T-helper 1 cell treated with Interleukin-12 subunit alpha and Interleukin-12 subunit beta and Interleukin-4 antibody, amounts not matched to agents 30 ng/mL and 1 ng/mL, for 36 hours (primary cell): ENCODE data around the gene DHX58. TPM values are rescaled to one million over a fixed set of nuclear protein-coding genes. Genes with fewer than 3 reads are reported as not detected.

Experiments
- intact Hi-C: fragments of 100-400 bp; cut with micrococcal nuclease; formaldehyde crosslinking; loops from one replicate; pipeline ENCODE4 v1.15.1; 2024
- total RNA-seq: library from RNA; stranded (reverse); gene quantifications from 2 replicates; pipeline ENCODE4 v1.2.3, GENCODE V29; 2022

DHX58 gene
- total RNA-seq, 1 donor from 2014 or later = 76.9 TPM

DNA sequence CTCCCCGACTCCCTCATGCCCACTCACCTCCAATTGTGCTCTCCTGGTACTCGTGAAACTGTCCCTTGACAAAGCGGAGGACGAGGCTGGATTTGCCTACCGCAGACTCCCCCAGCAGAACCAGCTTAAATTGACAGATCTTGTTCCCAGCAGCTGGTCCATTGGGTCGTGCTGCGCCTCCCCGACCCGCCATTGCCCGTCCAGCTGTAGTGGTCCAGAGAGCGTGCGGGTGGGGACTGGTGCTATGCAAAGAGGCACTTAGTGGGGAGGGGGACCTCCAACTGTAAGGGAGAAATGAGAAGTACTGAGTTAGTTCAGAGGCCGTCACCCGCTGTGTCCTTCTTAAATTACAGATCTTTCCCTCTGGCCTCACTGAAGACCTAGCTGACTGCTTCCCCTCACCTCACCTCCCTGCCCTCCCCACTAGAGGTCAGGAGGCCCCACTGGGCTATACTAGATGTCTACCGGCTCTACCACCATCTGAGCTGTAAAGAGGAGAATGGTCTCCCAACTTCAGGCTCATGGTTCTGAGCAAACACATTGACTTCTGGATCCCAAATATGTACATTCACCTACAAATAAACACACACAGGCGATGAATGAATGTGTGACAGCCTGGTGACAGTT is 17.9 kb upstream of the DHX58 start:
- intact Hi-C loops = no loop called here

DNA sequence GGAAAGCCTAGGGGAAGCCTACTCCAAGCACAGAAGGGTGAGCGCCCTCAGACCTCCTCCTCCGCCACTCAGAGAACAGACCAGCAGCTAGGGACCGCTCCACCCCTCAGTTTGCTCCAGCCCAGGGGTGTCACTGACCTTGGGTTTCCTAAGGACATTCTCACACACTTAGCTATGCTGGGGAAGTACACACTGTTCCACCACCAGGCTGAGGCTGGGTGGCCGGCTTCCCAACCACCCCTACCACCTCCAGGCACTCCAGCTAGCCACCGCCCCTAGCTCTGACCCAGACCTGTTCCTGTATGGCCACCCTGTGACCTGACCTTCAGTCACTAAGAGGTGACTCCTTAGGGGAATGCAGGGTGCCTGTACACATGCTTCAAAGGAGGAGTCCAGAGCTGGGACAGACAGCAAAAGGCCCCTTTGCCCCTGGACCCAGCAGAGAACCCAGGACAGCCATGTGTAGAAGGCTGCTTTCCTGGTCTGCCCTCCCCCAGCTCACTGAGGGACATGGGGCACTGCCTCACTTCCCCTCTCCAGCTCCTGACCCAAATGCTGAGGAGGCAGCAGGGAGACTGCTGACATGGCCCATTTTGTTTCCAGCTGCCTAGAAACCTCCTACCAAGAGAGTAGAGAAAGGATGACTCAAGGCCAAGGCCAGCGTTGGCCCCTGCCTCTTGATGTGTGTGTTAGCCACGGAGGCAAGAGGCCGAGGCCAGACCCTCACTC is 16.8 kb upstream of the DHX58 start:
- intact Hi-C loops = no loop called here

DNA sequence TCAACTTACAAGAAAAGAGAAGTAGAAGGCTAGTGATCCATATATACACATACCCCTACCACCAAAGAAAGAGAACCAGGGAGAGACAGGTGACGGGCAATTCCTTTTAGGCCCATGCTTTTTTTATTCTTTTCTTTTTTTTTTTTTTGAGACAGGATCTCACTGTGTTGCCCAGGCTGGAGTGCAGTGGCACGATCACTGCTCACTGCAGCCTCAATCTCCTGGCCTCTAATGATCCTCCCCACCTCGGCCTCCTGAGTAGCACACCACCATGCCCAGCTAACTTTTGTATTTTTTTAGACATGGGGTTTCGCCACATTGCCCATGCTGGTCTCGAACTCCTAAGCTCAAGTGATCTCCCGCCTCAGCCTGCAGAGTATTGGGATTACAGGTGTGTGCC is 14.9 kb upstream of the DHX58 start:
- intact Hi-C loops = no loop called here

DNA sequence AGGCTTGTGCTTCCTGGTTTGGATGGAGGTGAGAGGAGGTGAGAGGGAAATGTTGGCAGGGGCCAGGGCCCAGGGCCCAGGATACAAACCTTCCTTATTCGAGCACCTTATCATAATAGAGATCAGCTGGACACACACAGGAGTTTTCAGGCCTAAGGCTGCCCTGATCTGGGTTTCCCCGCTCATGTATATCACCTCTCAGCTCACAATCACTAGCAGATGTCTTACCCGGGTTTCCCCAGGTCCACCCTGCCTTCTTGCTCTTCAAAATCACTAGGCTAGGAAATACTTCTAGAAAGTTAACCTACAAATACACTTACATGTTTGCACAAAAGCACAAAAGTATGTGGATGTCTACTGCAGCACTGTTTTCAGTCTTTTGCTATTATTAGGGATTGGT is 14.3 kb upstream of the DHX58 start:
- intact Hi-C loops = no loop called here

DNA sequence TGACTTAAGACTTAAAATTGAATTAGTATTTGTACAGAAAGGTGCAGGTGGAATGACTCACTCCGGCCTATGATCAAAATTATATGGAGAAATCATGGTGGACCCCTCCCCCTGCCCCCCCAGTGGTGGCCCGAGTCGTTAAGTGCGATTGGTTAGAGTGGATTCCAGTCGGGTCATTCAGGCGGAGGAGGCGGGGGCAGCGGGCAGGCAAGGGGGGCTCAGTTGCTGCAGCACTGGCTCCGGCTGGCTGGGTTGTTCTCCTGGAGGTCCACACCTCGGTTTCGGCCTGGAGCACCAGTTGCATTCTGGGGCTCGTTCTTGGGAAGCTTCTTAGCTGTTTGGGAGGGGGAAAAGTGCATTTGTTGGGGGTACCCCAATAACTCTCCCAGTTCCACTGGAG is 13.1 kb upstream of the DHX58 start:
- intact Hi-C loops = no loop called here

DNA sequence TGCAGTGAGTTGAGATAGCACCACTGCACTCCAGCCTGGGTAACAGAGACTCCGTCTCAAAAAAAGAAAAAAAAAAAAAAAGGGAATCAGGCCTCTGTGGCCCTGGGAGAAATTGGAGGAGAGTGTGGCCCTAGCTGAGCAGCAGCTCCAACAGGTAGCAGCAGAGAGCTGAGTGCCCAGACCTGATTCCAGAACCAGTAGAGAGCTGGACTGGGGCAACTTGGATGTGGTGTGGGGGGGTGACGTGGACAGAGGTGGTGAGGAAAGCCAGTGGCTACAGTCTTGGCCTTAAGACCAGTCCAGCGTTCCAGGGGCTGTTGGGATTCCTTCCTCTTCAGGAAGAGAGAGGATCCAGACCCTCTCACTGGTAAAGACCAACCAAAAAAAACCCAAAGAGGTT is 11.7 kb upstream of the DHX58 start:
- intact Hi-C loops = no loop called here

DNA sequence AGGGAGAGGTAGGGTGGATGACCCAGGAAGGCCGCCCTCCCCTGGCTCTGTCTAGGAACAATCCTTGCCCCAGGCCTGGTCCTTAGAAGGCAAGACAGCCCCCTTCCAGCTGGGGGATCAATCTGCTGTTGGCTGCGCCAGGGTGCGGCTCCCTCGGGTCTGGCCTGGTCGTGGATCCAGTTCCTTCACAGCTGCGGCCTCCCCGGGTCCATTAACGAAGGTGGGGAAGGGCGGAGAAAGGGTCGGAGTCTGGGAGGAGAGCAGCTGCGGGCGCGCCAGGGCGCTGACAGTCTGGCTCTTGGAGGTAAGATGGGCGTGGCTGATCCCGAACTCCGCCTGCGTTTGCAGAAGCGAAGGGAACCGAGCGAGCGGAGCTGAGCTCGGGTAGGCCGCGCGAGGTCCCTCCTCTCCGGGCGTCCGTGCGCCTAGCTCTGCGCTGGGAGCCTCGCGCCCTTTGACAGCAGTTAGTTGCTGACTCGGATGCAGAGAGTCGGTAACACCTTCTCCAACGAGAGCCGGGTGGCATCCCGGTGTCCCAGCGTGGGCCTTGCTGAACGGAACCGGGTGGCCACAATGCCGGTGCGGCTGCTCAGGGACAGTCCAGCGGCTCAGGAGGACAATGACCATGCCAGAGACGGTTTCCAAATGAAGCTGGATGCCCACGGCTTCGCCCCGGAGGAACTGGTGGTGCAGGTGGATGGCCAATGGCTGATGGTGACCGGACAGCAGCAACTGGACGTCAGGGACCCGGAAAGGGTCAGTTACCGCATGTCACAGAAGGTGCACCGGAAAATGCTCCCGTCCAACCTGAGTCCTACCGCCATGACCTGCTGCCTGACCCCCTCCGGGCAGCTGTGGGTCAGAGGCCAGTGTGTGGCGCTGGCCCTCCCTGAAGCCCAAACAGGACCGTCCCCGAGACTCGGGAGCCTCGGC is 10.1 kb upstream of the DHX58 start, which contains the start of gene HSPB9:
HSPB9 (plus strand) TSS at position 434 of the 933 bp plus-strand sequence; CDS start at position 481, 47 bp downstream.
- intact Hi-C loops = no loop called here

DNA sequence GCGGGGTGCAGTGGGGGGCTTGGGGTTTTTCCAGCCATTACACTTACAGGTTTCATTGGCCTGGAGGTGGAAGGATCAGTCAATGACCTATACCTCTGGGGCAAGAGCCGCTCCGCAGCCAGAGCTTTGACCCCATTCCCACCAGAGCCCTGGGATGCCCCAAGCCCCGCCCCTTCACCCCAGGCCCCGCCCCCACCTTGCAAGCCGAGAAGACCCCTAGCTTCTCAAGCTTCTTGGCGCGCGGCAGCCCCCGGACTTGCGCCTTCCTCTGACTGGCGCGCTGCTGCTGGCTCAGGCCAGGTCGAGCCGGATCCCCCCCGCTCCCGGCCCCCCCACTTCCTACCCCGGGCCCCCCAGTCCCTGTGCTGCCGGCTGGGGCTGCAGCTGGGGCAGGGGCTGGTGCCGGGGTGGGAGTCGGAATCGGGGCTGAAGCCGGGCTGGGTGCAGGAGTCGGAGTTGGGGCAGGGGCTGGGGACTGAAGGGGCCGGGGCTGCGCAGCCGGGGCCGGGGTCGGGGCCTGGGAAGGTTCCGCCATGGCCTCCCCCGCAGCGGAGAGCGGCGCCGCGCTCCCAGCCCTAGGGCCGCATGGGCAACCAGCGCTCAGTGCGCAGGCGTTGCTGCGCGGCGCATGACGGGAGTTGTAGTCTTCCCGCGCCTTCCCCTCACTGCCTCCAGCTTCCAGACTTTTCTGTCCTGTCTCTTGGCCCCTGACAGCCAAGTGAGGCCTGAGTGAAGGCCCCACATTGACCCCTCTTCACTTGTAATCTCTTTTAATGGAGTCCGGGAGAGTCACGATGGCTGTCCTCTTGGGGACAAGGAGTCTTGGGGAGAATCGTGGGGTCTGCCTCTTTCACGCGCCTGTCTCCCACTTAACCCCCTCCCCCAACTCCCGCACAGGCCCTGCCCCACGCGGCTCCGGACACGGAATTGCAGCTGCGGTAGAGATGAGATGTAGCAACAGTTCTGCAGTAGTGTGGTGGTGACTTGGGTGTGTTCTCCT is 8.6 kb upstream of the DHX58 start, which contains the start of gene KAT2A:
KAT2A (minus strand) TSS at position 598 of the 1,000 bp plus-strand sequence; CDS start at position 535, 63 bp downstream.
- intact Hi-C loops = loop anchor here (1.0 kb wide), 4 partner anchors 9 to 286 kb away; partner anchors contain the start of genes DHX58 and KCNH4

DNA sequence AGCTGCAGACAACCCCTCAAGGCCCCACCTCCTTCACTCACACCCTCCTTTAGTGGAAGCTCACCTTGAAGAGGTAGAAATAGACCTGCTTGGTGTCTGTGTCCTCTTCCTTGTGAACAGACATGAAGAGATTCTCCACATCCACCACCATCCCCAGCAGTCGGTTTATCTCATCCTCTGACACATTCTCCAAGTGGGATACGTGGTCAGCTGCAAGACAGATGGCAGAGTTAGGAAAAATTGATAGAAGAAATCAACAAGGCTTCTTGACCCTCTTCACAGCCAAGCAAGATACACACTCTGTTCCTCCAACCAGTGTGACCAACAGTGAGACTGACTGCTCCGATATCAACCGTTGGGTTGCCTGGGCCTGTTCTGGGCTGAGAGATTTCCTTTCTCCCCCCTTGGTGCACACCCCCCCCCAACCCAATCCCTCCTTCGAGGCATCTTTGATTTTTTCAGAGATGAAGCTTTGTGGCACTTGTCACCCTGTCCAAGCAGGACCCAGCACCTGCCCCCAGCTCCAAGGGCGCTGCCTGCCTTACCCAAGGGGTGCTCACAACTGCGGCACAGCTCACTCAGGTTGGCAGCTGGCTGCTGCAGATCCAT is 7.8 kb upstream of the DHX58 start:
- intact Hi-C loops = no loop called here

DNA sequence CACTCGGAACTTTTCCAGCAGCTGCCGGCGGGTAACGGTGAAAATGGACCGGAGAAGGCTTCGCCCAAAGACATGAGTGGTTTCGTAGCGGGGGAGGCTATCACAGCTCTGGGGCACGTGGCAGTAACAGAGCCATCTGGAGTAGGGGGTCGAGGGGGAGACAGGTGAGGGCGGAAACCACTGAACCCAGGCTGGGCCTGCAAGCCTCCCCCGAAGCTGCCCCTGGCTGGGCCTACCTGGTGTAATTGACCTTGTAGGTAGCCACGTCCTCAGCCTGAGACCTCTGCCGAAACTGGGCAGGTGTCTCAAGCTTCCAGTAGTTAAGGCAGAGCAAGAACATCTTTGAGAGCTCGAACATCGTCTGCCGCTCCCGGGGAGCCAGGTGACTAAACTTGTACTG is 6.8 kb upstream of the DHX58 start:
- intact Hi-C loops = no loop called here

DNA sequence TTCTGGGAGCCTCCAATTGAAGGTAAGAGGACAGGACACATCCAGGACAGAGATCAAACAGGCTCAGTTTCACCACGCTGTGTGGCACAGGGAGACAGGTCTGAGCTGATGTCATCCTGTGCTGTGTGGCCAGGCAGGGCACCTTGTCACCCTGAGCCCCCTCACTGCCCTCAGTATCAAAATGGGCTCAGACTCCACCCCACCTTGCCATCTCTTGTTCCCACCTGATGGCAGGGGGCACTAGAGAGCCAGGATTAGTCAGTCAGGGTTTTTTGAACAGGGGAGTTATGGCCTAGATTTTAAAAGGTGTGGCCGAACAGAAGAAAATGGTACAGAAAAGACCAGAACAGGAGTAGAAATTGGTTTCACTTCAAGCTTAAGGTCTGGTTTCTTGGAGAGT is 6.0 kb upstream of the DHX58 start:
- intact Hi-C loops = no loop called here

DNA sequence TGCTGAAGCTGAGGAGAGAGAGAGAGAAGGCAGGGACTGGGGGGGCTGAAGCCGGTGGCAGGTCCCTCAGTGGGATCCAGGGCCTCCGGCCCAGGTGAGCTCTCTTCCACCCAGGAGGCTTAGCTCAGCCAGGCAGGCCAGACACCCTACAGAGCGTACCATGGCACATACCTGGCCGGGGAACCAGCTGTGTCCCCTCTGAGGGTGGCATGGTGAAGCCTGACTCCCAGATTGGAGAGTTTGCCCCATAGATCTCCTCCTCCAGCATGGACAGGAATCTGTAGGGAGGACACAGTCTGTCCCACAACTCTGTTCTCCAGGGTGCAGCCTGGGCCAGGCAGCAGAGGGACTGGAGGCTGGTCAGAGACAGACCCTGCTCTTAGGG is 5.6 kb upstream of the DHX58 start:
- intact Hi-C loops = no loop called here

DNA sequence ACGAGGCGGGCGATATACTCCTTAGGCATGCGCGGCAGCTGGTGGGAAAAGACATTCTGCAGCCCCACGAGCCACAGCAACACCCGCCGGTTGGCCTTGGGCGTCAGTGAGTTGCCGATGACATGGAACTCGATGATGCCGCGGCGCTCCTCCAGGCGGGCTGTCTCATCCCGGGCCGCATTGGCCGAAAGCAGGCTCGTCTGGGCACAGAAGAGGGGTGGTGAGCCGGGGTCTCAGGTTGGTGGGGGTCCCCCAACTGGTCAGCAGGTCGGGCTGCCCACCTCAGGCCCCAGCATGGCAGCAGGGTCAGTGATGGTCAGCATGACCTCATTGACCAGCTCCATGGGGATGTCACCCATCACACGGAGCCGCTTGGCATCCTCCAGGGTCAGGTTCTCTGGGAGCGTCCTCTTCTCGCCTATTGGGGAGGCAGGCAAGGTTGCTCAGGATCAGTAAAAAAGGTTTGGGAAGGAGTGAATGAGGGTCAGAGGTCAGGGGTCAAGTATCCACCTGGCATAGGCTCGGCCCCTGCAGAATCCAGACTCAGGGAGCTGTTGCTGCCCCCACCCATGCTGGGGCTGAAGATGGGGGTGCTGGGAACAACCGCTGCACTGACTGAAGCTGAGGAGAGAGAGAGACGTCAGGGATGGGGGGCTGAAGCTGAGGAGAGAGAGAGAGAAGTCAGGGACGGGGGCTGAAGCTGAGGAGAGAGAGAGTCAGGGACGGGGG is 5.0 kb upstream of the DHX58 start:
- intact Hi-C loops = no loop called here

DNA sequence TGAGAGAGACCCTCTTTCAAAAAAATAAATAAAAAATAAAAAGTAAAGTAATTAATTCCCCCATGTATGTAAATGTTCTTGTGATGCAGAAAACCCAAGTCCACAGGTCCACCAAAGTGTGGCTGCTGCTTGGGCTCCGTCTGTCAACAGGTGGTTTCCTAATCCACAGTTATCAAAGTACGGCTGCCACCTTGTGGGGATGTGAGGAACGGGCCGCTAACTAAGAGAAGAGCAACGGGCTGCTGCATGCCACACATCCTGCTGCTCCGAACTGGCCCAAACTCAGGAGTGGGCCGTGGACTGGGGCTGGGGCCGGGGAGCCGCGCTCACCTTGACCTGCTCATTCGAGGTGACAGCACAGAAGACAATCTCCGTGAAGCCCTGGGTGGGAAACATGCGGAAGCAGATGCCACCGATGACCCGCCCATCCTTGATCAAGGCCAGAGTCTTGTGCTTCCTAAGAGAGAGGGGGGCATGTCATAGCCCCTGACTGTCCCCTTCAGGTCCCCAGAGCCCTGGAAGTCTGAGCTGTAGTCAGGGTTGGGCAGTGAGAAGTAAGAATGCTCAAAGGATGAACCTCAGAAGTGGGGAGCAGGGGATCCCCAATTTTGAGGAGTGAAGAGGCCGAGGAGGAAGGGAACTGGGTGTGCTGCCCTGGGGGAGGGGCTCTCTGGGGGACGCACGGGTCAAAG is 4.3 kb upstream of the DHX58 start:
- intact Hi-C loops = loop anchor here (1.0 kb wide), 5 partner anchors 50 to 379 kb away; partner anchors contain the start of gene NKIRAS2

DNA sequence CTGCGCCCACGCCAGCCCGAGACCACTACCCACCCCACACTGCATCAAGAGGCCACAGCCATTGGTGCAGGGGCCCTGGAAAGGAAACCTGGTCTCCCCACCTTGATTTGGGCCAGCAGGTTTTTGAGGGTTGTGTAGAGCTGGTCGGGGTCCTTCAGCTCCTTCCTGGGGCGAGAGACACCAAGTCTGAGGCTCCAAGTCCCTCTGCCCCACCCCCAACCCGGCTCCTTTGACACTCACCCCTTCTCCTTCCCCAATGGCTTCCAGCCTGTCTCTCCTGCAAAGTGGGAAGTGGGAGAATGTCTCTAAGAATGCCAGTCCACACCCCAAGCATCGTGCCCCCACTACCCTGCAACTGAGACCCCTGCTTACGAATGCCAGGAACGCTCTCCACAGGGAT is 1.6 kb upstream of the DHX58 start:
- intact Hi-C loops = loop anchor here (5.0 kb wide), 2 partner anchors 273 to 563 kb away; partner anchors contain the start of genes PLEKHH3 and STAT3

DNA sequence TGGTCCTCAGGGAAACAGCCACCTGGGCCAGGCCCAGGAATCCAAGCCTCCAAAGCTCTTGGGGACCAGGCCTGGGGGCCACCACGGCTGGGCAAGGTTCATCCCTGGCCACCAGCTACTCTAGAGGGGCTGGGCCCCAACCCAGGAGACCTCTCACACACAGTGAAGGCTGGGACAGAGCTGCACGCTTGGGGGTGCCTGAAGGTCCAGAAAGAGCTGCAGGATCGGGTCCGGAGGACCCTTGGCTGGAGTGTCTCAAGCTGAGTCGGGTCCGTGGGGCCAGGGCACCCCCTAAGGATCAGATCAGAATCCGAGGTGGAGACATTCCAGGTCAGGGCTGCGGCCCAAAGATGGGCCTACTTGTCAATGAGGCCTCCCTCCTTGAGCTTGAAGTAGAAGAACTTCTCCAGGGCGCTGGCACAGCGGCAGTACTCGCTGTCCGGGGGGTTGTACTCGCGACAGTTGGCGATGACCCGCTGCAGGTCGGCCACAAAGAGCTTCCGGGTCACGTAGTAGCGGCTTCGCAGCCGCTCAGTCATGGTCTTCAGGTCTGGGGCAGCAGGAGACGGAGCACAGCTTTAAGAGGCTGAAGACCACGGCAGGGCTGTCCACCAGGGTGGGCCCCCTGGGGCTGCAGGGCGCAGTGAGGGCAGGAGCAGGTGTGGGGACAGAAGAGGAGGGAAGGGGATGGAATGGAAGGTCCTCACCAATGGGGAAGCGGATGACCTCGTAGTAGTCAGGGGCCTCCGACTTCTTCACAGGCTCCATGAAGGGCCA is 967 bp upstream of the DHX58 start:
- intact Hi-C loops = loop anchor here (2.0 to 5.0 kb wide), 4 partner anchors 67 to 564 kb away; partner anchors contain the start of genes KCNH4, PLEKHH3 and STAT3

DNA sequence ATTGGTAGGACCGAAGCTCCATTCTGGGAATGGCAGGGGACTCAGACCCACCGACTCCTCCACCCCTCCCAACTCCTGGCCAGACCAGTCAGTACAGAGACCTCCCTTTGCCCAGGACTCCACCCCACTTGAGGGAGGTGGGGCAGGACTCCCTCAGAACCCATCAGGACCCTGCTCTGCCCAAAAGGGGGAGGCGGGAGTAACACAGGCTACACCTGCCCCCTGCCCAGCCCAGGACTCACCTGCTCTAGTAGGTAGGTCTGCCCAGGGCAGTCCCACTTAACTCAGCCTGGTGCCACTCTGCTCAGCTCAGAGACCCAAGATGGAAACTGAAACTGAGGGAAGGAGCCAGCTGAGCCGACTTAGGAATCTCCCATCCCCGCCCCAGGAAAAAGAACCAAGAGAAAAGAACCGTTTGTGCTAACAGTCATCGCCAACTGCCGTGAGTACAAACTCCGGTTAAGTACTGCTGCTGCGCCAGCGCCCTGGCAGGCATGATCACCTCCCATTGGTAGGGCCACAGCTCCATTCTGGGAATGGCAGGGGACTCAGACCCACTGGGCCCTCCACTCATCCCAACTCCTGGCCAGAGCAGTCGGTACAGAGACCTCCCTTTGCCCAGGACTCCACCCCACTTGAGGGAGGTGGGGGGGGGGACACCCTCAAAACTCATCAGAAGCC is 503 bp downstream of the DHX58 start:
- intact Hi-C loops = loop anchor here (1.0 to 5.0 kb wide), 12 partner anchors 9 to 565 kb away; partner anchors contain the start of genes KAT2A, KCNH4, KLHL11 and NKIRAS2
